AG04449 (cell line): ENCODE data around the gene SLC15A1.

Experiments
- CTCF ChIA-PET: fragments of 350-600 bp; formaldehyde crosslinking; extraction: SDS; loops from one replicate; lab custom pipeline; 2021; ENCODE audit warnings: antibody characterized with exemption; lab: Yijun Ruan, JAX
- POLR2A ChIA-PET: fragments of 400-600, 350-600 bp; formaldehyde crosslinking; extraction: SDS; loops from one replicate; lab custom pipeline; 2020; ENCODE audit warnings: antibody characterized with exemption, inconsistent platforms; lab: Yijun Ruan, JAX
- DNase-seq: peaks from one replicate; pipeline ENCODE4 v3.0.0-alpha.2; 2010; ENCODE audit warnings: low read depth, low spot score
- H3K4me3 ChIP-seq: 2 replicates; pipeline ENCODE4 v1.5.1; 2011; ENCODE audit warnings: low read depth, mild to moderate bottlenecking, control low read depth, low read length
- TF ChIP-seq, protein P1 (sequence below): IDR thresholded peaks from one replicate; pipeline ENCODE4 v1.5.1; 2011; ENCODE audit warnings: mild to moderate bottlenecking, moderate library complexity, low read length, control low read depth, inconsistent platforms; ENCODE audit not compliant: insufficient read depth; ENCODE audit errors: missing control alignments

Gene SLC15A1

DNA sequence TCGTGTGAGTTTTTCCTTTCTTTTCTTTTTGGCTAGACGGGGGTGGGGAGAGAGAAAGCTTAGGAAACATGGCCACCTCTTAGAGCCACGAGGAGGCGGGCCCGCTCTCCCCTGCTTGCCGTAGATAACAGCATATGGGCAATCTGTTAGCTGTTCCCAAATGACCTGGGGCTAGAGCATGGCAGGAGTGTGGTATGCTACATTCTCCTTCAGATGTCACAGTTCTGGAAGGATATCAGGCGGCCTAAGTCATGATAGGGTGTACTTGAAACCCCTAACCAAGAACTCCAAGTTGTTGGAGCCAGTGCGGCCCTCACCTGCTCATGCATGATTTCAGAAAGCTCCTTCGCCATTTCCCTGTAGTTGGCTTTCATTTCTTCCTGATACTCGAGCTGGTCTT is 44.3 kb upstream of the SLC15A1 start:
- POLR2A ChIA-PET: no interaction called here
- TF ChIP-seq, protein P1, sequence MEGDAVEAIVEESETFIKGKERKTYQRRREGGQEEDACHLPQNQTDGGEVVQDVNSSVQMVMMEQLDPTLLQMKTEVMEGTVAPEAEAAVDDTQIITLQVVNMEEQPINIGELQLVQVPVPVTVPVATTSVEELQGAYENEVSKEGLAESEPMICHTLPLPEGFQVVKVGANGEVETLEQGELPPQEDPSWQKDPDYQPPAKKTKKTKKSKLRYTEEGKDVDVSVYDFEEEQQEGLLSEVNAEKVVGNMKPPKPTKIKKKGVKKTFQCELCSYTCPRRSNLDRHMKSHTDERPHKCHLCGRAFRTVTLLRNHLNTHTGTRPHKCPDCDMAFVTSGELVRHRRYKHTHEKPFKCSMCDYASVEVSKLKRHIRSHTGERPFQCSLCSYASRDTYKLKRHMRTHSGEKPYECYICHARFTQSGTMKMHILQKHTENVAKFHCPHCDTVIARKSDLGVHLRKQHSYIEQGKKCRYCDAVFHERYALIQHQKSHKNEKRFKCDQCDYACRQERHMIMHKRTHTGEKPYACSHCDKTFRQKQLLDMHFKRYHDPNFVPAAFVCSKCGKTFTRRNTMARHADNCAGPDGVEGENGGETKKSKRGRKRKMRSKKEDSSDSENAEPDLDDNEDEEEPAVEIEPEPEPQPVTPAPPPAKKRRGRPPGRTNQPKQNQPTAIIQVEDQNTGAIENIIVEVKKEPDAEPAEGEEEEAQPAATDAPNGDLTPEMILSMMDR: no peak
- H3K4me3 ChIP-seq: no peak overlapping the region
- no peak for DNase-seq
- CTCF ChIA-PET: interaction anchor here (1.2 to 1.3 kb wide), 2 partner anchors 22 to 46 kb away, joined by 4 to 8 read pairs; no protein-coding TSS in a partner anchor

DNA sequence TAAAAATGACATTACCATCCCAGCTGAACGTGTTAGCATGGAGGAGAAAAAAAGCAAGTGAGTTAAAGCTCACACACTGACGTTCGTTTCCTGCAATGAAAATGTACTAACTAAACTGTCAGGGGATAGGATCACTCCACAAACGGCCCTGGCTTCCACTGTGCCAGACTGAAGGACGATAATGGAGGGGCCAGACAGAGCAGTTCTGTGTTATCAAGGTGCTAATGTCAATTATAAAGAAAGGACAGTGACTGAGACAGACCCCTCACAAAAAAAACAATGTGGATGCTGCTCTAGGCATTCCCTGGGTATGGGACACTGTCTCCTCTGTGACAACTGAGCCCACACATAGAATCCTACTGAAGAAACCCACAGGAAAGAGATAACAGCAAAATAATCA is 43.7 kb upstream of the SLC15A1 start:
- CTCF ChIA-PET: no interaction called here
- DNase-seq: no peak
- H3K4me3 ChIP-seq: no peak overlapping the region
- TF ChIP-seq, protein P1: no peak
- POLR2A ChIA-PET: no interaction called here

DNA sequence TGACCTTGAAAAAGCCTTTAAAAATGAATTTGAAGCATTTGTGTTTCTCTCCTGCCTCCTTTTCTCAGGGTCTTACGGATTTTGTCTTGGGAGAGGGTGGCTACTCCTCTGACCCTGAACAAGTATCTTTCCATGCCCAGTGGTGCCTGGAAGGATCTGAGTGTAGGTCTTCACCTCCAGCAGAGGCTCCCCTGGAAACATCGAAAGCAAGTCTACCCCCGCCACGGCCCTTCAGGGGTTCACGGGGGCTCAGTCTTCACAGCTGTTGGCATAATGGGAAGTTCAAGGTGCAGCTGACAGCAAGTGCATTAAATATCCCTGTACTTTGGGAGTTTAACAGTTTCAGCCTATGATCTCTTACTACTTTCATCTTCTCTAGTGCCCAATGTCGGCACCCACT is 42.7 kb upstream of the SLC15A1 start:
- H3K4me3 ChIP-seq: no peak overlapping the region
- POLR2A ChIA-PET: no interaction called here
- TF ChIP-seq, protein P1: no peak
- DNase-seq: no peak
- CTCF ChIA-PET: interaction anchor here (1.8 kb wide), 1 partner anchor 13 kb away, joined by 4 read pairs; no protein-coding TSS in a partner anchor

DNA sequence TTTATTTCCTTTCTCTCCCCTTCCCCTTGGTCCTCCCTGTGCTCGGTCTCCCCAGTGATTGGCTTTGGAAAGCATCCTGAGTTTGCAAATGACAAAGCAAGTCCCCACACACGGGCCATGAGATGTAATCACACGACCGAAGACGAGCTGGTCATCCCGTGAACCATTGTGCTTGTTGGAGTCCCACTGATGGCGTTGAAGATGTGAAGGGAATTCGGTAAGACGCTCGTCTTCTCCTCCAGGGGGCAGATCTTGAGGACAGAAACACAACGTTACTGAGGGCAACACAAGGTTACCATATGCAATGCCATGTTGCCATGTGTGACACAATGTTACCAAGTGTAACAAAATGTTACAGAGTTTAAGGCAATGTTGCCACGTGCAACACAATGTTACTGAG is 42.0 kb upstream of the SLC15A1 start:
- no peak for DNase-seq
- H3K4me3 ChIP-seq: no peak overlapping the region
- POLR2A ChIA-PET: no interaction called here
- TF ChIP-seq, protein P1: no peak
- CTCF ChIA-PET: interaction anchor here (1.0 to 1.8 kb wide), 2 partner anchors 12 to 34 kb away, joined by 3 to 4 read pairs; no protein-coding TSS in a partner anchor

DNA sequence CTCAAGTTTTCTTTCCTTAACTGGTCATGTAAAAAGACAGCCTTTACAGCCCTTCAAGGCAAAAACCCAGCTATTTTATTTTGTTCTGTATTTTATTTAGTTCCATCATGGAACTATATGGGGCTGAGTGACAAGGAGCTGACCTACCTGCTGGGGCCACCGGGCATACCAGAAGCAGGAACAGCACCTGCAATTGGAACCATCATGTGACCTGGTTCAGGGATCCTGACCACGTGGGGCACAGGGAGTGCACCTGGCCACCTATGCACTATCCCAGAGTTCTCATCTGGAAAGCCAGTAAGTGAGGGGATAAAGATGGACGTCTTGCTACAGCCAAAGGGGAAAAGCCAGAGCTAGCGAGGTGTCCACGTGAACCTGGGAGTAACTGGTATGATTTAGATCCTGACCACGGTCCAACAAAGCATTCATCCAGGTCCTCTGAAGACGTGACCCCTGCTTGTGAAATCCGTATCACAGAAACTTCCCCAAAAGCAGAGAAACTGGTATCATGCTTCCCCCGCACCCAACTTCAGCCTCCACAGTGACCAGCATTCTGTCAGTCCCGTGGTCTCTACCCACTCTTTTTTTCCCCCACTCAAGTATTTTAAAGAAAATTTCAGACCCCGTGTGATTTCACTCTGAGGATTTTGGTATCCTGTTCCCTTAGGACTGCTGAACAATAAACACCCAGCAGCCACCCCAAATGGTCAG is 40.5 kb upstream of the SLC15A1 start:
- TF ChIP-seq, protein P1: no peak

DNA sequence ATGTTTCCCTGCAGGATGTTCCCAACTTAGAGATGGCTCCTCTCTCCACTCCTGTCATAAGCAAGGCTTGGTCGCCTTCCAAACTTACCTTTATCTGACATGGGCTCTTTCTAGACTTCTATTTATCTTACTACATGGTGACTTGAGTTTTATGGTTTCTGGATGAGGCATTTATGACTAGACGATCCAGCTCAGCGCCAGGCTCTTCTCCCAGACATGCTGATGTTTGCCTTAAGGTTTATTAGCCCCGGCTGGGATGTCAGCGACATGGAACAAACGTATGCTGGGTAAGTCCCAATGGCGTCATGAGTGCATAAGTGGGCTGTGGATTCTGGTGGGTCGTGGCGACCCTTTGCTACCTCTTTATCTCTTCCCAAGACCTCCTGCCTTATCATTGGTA is 39.8 kb upstream of the SLC15A1 start:
- TF ChIP-seq, protein P1: no peak
- ChIA-PET CTCF (no interaction called here), POLR2A (no interaction called here)
- H3K4me3 ChIP-seq: no peak overlapping the region
- no peak for DNase-seq

More for the DNA sequence above, 40.5 kb upstream of the SLC15A1 start:
- ChIA-PET POLR2A (no interaction called here), CTCF (no interaction called here)
- DNase-seq: no peak
- H3K4me3 ChIP-seq: no peak overlapping the region
